ENCODE results near the gene AK2. TPM values are rescaled to one million over a fixed set of nuclear protein-coding genes. Genes with fewer than 3 reads are reported as not detected.
"Not testable (repeated sequence)": the region's sequence is repeated elsewhere in the genome, so short reads cannot be mapped to it uniquely, and the experiment has no call there.

The AK2 gene
- total RNA-seq, 1 donor from 2014 or later = 94.6 TPM

GRCh38 chr1:33074193-33074945 is 37.7 kb upstream of the AK2 start:
- Mint-ChIP-seq H3K9me3 (ENCODE audit: unreplicated experiment) (no peaks in the 10 kb centered on the region), H3K27me3 (ENCODE audit: unreplicated experiment) (peaks cover 5% of the 10 kb centered on the region), H3K4me3 (ENCODE audit: unreplicated experiment) (no peak overlapping the region), H3K36me3 (ENCODE audit: unreplicated experiment) (no peaks in the 10 kb centered on the region), H3K4me1 (ENCODE audit: unreplicated experiment) (peaks cover 14% of the 10 kb centered on the region), H3K27ac (ENCODE audit: unreplicated experiment) (no peak overlapping the region)
- no peak for TF ChIP-seq CTCF (IDR thresholded peaks at IDR 0.05)
- DNase-seq (ENCODE audit: extremely low spot score, unreplicated experiment) = no peak

DNA sequence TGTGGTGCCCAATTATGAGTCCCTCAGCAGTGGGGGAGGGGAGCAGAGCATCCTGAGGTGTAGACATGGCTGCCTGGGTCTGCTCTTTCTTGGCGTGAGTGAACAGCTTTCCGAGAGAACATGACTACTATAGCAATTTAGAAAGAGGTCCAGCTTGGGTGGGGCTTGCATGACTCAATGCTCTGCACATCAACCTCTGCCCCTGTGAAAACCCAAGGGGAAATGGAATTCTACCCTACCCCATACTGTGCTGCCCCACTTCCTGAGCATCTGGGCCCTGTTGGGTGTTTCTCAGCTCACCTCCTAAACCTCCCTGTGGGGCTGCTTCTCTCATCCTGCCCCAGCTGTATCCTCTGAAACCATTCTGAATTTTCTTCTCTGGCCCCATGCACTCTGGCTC is 36.0 kb upstream of the AK2 start:
- DNase-seq (ENCODE audit: extremely low spot score, unreplicated experiment) = no peak
- H3K36me3 Mint-ChIP-seq (ENCODE audit: unreplicated experiment) = no peaks in the 10 kb centered on the region
- no peak for TF ChIP-seq CTCF (IDR thresholded peaks at IDR 0.05)
- H3K27me3 Mint-ChIP-seq (ENCODE audit: unreplicated experiment) = peaks cover 5% of the 10 kb centered on the region
- no peaks in the 10 kb centered on the region for H3K9me3 Mint-ChIP-seq (ENCODE audit: unreplicated experiment)
- peaks cover 24% of the 10 kb centered on the region for H3K4me1 Mint-ChIP-seq (ENCODE audit: unreplicated experiment)
- no peak overlapping the region for H3K27ac Mint-ChIP-seq (ENCODE audit: unreplicated experiment)
- no peak overlapping the region for H3K4me3 Mint-ChIP-seq (ENCODE audit: unreplicated experiment)

GRCh38 chr1:33070628-33071027 is 33.9 kb upstream of the AK2 start:
- no peaks in the 10 kb centered on the region for H3K36me3 Mint-ChIP-seq (ENCODE audit: unreplicated experiment)
- no peak overlapping the region for H3K4me3 Mint-ChIP-seq (ENCODE audit: unreplicated experiment)
- no peak for DNase-seq (ENCODE audit: extremely low spot score, unreplicated experiment)
- H3K27ac Mint-ChIP-seq (ENCODE audit: unreplicated experiment) = no peak overlapping the region
- peaks cover 26% of the 10 kb centered on the region for H3K4me1 Mint-ChIP-seq (ENCODE audit: unreplicated experiment)
- H3K9me3 Mint-ChIP-seq (ENCODE audit: unreplicated experiment) = peaks cover 19% of the 10 kb centered on the region
- TF ChIP-seq CTCF (IDR thresholded peaks at IDR 0.05) = no peak
- peaks cover 5% of the 10 kb centered on the region for H3K27me3 Mint-ChIP-seq (ENCODE audit: unreplicated experiment)

GRCh38 chr1:33068108-33068507 is 31.4 kb upstream of the AK2 start:
- H3K36me3 Mint-ChIP-seq (ENCODE audit: unreplicated experiment); H3K27ac Mint-ChIP-seq (ENCODE audit: unreplicated experiment); DNase-seq (ENCODE audit: extremely low spot score, unreplicated experiment); H3K27me3 Mint-ChIP-seq (ENCODE audit: unreplicated experiment); H3K4me3 Mint-ChIP-seq (ENCODE audit: unreplicated experiment): not testable (repeated sequence)
- Mint-ChIP-seq H3K9me3 (ENCODE audit: unreplicated experiment) (peaks cover 36% of the 10 kb centered on the region), H3K4me1 (ENCODE audit: unreplicated experiment) (peaks cover 20% of the 10 kb centered on the region)

DNA sequence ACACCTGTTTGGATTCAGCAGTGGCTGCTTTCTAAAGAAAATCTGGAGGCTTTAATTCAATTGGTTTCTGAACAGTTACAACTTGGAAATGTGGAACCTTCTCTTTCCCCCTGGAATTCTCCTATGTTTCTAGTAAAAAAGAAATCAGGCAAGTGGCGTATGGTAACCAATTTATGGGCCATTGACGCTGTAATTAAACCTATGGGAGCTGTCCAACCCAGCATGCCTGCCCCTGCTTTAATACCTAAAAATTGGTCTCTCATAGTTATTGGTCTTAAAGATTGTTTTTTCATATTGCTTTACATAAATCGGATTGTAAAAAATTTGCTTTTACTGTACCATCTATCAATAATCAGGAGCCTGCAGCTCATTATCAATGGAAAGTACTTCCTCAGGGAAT is 29.8 kb upstream of the AK2 start:
- Mint-ChIP-seq H3K4me1 (ENCODE audit: unreplicated experiment) (peaks cover 14% of the 10 kb centered on the region), H3K9me3 (ENCODE audit: unreplicated experiment) (peaks cover 37% of the 10 kb centered on the region)
- not testable (repeated sequence) for H3K27ac Mint-ChIP-seq (ENCODE audit: unreplicated experiment); H3K4me3 Mint-ChIP-seq (ENCODE audit: unreplicated experiment); DNase-seq (ENCODE audit: extremely low spot score, unreplicated experiment); H3K27me3 Mint-ChIP-seq (ENCODE audit: unreplicated experiment); H3K36me3 Mint-ChIP-seq (ENCODE audit: unreplicated experiment)

DNA sequence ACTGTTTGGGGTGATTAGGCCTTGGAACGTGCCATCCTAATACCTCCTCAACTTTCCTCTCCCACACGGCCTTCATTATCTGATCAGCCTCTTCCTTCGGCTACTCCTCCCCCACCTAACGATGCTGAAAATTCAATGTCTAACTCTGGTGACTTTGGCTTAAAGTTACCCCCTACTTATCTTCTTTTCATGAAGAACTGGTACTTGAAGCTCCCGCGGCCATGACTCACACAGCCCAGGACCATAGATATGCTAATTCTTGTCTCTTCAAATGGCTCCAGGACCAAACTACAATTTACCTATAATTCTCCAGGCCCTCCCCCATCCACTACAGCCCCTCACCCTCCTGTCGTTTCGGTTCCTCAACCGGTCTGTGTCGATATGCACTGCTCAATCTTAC is 28.6 kb upstream of the AK2 start:
- H3K27me3 Mint-ChIP-seq (ENCODE audit: unreplicated experiment) = peaks cover 5% of the 10 kb centered on the region
- H3K4me3 Mint-ChIP-seq (ENCODE audit: unreplicated experiment) = no peak overlapping the region
- peaks cover 3% of the 10 kb centered on the region for H3K36me3 Mint-ChIP-seq (ENCODE audit: unreplicated experiment)
- no peak overlapping the region for H3K27ac Mint-ChIP-seq (ENCODE audit: unreplicated experiment)
- no peak for TF ChIP-seq CTCF (IDR thresholded peaks at IDR 0.05)
- no peak for DNase-seq (ENCODE audit: extremely low spot score, unreplicated experiment)
- peaks cover 26% of the 10 kb centered on the region for H3K4me1 Mint-ChIP-seq (ENCODE audit: unreplicated experiment)
- peaks cover 37% of the 10 kb centered on the region for H3K9me3 Mint-ChIP-seq (ENCODE audit: unreplicated experiment)

DNA sequence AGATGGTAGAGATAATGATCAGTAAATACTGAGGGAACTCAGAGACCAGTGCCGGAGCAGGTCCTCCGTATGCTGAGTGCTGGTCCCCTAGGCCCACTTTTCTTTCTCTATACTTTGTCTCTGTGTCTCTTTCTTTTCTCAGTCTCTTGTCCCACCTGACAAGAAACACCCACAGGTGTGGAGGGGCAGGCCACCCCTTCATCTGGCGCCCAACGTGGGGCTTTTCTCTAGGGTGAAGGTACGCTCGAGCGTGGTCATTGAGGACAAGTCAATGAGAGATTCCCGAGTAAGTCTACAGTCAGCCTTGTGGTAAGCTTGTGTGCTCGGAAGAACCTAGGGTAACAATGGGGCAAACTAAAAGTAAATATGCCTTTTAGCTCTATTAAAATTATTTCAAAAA is 27.6 kb upstream of the AK2 start:
- not testable (repeated sequence) for H3K27ac Mint-ChIP-seq (ENCODE audit: unreplicated experiment); H3K36me3 Mint-ChIP-seq (ENCODE audit: unreplicated experiment); H3K27me3 Mint-ChIP-seq (ENCODE audit: unreplicated experiment); H3K4me3 Mint-ChIP-seq (ENCODE audit: unreplicated experiment); DNase-seq (ENCODE audit: extremely low spot score, unreplicated experiment)
- Mint-ChIP-seq H3K4me1 (ENCODE audit: unreplicated experiment) (peaks cover 33% of the 10 kb centered on the region), H3K9me3 (ENCODE audit: unreplicated experiment) (peaks cover 37% of the 10 kb centered on the region)
